ENCODE measurements around the gene STK40. TPM values are rescaled to one million over a fixed set of nuclear protein-coding genes. Genes with fewer than 3 reads are reported as not detected.

The STK40 gene
- total and polyA plus RNA-seq, 2 experiments from 2014 or later: 8.1 to 20.2 TPM

DNA sequence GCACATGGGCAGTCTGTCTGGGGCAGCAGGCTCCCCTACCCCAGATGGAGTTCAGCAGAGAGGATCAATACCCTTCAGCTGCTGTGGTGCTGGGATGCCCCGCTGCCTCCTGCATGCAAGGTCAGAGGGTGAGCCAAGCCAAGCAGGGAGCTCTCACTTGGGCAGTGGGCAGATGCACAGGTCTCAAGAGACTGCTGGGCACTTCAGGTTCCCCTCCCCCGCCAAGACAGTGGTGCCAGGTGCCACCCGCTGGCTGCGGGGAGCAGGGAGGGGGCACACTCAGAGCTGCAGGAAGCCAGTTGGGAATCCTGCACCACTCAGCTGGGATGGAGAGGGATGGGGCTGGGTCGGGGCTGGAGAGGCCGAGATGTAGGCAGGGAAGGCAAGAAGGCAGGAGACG, 46.5 kb downstream of the STK40 start (continued):
- TF ChIP-seq, protein P1, sequence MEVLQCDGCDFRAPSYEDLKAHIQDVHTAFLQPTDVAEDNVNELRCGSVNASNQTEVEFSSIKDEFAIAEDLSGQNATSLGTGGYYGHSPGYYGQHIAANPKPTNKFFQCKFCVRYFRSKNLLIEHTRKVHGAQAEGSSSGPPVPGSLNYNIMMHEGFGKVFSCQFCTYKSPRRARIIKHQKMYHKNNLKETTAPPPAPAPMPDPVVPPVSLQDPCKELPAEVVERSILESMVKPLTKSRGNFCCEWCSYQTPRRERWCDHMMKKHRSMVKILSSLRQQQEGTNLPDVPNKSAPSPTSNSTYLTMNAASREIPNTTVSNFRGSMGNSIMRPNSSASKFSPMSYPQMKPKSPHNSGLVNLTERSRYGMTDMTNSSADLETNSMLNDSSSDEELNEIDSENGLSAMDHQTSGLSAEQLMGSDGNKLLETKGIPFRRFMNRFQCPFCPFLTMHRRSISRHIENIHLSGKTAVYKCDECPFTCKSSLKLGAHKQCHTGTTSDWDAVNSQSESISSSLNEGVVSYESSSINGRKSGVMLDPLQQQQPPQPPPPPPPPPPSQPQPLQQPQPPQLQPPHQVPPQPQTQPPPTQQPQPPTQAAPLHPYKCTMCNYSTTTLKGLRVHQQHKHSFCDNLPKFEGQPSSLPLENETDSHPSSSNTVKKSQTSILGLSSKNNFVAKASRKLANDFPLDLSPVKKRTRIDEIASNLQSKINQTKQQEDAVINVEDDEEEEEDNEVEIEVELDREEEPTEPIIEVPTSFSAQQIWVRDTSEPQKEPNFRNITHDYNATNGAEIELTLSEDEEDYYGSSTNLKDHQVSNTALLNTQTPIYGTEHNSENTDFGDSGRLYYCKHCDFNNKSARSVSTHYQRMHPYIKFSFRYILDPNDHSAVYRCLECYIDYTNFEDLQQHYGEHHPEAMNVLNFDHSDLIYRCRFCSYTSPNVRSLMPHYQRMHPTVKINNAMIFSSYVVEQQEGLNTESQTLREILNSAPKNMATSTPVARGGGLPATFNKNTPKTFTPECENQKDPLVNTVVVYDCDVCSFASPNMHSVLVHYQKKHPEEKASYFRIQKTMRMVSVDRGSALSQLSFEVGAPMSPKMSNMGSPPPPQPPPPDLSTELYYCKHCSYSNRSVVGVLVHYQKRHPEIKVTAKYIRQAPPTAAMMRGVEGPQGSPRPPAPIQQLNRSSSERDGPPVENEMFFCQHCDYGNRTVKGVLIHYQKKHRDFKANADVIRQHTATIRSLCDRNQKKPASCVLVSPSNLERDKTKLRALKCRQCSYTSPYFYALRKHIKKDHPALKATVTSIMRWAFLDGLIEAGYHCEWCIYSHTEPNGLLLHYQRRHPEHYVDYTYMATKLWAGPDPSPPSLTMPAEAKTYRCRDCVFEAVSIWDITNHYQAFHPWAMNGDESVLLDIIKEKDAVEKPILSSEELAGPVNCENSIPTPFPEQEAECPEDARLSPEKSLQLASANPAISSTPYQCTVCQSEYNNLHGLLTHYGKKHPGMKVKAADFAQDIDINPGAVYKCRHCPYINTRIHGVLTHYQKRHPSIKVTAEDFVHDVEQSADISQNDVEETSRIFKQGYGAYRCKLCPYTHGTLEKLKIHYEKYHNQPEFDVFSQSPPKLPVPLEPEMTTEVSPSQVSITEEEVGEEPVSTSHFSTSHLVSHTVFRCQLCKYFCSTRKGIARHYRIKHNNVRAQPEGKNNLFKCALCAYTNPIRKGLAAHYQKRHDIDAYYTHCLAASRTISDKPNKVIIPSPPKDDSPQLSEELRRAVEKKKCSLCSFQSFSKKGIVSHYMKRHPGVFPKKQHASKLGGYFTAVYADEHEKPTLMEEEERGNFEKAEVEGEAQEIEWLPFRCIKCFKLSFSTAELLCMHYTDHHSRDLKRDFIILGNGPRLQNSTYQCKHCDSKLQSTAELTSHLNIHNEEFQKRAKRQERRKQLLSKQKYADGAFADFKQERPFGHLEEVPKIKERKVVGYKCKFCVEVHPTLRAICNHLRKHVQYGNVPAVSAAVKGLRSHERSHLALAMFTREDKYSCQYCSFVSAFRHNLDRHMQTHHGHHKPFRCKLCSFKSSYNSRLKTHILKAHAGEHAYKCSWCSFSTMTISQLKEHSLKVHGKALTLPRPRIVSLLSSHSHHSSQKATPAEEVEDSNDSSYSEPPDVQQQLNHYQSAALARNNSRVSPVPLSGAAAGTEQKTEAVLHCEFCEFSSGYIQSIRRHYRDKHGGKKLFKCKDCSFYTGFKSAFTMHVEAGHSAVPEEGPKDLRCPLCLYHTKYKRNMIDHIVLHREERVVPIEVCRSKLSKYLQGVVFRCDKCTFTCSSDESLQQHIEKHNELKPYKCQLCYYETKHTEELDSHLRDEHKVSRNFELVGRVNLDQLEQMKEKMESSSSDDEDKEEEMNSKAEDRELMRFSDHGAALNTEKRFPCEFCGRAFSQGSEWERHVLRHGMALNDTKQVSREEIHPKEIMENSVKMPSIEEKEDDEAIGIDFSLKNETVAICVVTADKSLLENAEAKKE (CRISPR knock-in tag; IDR thresholded peaks at IDR 0.05): no peak
- TF ChIP-seq STAT1 (IDR thresholded peaks at IDR 0.05; ENCODE audit: unreplicated experiment): no peak
- no peak for TF ChIP-seq CREB1 (CRISPR knock-in tag; IDR thresholded peaks at IDR 0.05; ENCODE audit: low read depth)

DNA sequence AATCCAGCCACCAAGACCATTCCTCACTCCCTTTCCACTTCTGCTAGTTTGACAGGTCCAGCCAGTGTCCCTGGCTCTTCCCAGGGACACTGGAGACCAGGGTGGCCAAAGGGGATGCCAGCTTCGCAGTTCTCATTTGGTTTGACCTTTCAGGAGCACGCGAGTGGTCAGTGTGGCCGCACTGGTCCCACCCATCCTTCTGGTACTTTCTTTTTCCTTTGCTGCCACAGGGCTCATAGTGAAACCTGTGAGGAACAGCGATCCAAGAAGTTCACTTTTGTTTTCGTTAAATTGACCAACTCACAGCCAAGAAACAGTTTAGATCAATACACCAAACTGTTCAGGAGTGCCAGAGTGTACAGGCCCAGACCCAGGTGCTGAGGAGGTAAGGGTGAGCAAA, 47.9 kb downstream of the STK40 start:
- no peak overlapping the region for H3K4me3 Mint-ChIP-seq
- ATAC-seq (no peak), DNase-seq (ENCODE audit: low spot score) (no peak)
- Histone ChIP-seq H3K4me3 (no peak overlapping the region), H4K20me1 (replicated peaks; ENCODE audit: insufficient read depth) (no peaks in the 10 kb centered on the region), H3F3A (replicated peaks; ENCODE audit: low read depth) (0 out of 2 replicates have a peak, but pooled peaks cover 4% of the 10 kb centered on the region), H3K9me2 (ENCODE audit: insufficient read depth) (no peaks in the 10 kb centered on the region), H2AFZ (no peak overlapping the region), H3K36me3 (ENCODE audit: insufficient read depth) (no peaks in the 10 kb centered on the region), H3K79me2 (replicated peaks; ENCODE audit: insufficient read depth) (no peaks in the 10 kb centered on the region), H3K27ac (ENCODE audit: low read depth) (no peak overlapping the region), H3K4me2 (no peak overlapping the region), H3K4me1 (ENCODE audit: insufficient read depth) (no peaks in the 10 kb centered on the region), H3K27me3 (ENCODE audit: insufficient read depth) (no peaks in the 10 kb centered on the region)
- H3K36me3 Mint-ChIP-seq (ENCODE audit: low read depth): peaks cover 8% of the 10 kb centered on the region; the same call in 1 of the 3 replicates
- TF ChIP-seq, protein P2, sequence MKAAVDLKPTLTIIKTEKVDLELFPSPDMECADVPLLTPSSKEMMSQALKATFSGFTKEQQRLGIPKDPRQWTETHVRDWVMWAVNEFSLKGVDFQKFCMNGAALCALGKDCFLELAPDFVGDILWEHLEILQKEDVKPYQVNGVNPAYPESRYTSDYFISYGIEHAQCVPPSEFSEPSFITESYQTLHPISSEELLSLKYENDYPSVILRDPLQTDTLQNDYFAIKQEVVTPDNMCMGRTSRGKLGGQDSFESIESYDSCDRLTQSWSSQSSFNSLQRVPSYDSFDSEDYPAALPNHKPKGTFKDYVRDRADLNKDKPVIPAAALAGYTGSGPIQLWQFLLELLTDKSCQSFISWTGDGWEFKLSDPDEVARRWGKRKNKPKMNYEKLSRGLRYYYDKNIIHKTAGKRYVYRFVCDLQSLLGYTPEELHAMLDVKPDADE (IDR thresholded peaks at IDR 0.05): no peak
- TF ChIP-seq, protein P3, sequence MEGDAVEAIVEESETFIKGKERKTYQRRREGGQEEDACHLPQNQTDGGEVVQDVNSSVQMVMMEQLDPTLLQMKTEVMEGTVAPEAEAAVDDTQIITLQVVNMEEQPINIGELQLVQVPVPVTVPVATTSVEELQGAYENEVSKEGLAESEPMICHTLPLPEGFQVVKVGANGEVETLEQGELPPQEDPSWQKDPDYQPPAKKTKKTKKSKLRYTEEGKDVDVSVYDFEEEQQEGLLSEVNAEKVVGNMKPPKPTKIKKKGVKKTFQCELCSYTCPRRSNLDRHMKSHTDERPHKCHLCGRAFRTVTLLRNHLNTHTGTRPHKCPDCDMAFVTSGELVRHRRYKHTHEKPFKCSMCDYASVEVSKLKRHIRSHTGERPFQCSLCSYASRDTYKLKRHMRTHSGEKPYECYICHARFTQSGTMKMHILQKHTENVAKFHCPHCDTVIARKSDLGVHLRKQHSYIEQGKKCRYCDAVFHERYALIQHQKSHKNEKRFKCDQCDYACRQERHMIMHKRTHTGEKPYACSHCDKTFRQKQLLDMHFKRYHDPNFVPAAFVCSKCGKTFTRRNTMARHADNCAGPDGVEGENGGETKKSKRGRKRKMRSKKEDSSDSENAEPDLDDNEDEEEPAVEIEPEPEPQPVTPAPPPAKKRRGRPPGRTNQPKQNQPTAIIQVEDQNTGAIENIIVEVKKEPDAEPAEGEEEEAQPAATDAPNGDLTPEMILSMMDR (conservative IDR thresholded peaks at IDR 0.05; ENCODE audit: low read depth in 2 of 2): no peak
- TF ChIP-seq NANOG (IDR thresholded peaks at IDR 0.05; ENCODE audit: borderline replicate concordance) (no peak), EZH2phosphoT487 (IDR thresholded peaks at IDR 0.05; ENCODE audit: unreplicated experiment) (no peak)
- TF ChIP-seq, protein P4, sequence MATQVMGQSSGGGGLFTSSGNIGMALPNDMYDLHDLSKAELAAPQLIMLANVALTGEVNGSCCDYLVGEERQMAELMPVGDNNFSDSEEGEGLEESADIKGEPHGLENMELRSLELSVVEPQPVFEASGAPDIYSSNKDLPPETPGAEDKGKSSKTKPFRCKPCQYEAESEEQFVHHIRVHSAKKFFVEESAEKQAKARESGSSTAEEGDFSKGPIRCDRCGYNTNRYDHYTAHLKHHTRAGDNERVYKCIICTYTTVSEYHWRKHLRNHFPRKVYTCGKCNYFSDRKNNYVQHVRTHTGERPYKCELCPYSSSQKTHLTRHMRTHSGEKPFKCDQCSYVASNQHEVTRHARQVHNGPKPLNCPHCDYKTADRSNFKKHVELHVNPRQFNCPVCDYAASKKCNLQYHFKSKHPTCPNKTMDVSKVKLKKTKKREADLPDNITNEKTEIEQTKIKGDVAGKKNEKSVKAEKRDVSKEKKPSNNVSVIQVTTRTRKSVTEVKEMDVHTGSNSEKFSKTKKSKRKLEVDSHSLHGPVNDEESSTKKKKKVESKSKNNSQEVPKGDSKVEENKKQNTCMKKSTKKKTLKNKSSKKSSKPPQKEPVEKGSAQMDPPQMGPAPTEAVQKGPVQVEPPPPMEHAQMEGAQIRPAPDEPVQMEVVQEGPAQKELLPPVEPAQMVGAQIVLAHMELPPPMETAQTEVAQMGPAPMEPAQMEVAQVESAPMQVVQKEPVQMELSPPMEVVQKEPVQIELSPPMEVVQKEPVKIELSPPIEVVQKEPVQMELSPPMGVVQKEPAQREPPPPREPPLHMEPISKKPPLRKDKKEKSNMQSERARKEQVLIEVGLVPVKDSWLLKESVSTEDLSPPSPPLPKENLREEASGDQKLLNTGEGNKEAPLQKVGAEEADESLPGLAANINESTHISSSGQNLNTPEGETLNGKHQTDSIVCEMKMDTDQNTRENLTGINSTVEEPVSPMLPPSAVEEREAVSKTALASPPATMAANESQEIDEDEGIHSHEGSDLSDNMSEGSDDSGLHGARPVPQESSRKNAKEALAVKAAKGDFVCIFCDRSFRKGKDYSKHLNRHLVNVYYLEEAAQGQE (IDR thresholded peaks at IDR 0.05; ENCODE audit: unreplicated experiment): no peak
- H3K27me3 Mint-ChIP-seq (ENCODE audit: insufficient read depth, low read depth, poor library complexity): peaks cover 10% of the 10 kb centered on the region
- H3K9me3 Mint-ChIP-seq: no peaks in the 10 kb centered on the region
- H3K27ac Mint-ChIP-seq: no peak overlapping the region
- peaks cover 3% of the 10 kb centered on the region; the same call in 1 of the 3 replicates for H3K4me1 Mint-ChIP-seq
